HUES6 (cell line): ENCODE data around the gene KANSL1.
A peak's percentile ranks its signal among the peaks of the same experiment; 100 is the strongest.
"Not testable (repeated sequence)": the region's sequence is repeated elsewhere in the genome, so short reads cannot be mapped to it uniquely, and the experiment has no call there.

Experiments
- H3K27ac ChIP-seq: 2 replicates; pipeline ENCODE4 v1.7.0; 2013; ENCODE audit warnings: low read depth, mild to moderate bottlenecking, low read length, inconsistent platforms
- H3K27me3 ChIP-seq: 2 replicates; pipeline ENCODE4 v1.6.1; 2013; ENCODE audit warnings: low read length; ENCODE audit not compliant: control insufficient read depth, insufficient read depth
- H3K36me3 ChIP-seq: 2 replicates; pipeline ENCODE4 v1.6.1; 2013; ENCODE audit warnings: low read length; ENCODE audit not compliant: control insufficient read depth, insufficient read depth
- H3K4me1 ChIP-seq: 2 replicates; pipeline ENCODE4 v1.6.1; 2013; ENCODE audit warnings: low read length; ENCODE audit not compliant: control insufficient read depth, insufficient read depth
- H3K4me3 ChIP-seq: 2 replicates; pipeline ENCODE4 v1.5.1; 2013; ENCODE audit warnings: low read depth, low read length
- H3K9ac ChIP-seq: one replicate; pipeline ENCODE4 v1.6.1; 2013; ENCODE audit warnings: mild to moderate bottlenecking, low read length
- H3K9me3 ChIP-seq: 2 replicates; pipeline ENCODE4 v1.6.1; 2013; ENCODE audit warnings: low read depth, low read length; ENCODE audit not compliant: control insufficient read depth, insufficient read depth

Gene KANSL1, protein sequence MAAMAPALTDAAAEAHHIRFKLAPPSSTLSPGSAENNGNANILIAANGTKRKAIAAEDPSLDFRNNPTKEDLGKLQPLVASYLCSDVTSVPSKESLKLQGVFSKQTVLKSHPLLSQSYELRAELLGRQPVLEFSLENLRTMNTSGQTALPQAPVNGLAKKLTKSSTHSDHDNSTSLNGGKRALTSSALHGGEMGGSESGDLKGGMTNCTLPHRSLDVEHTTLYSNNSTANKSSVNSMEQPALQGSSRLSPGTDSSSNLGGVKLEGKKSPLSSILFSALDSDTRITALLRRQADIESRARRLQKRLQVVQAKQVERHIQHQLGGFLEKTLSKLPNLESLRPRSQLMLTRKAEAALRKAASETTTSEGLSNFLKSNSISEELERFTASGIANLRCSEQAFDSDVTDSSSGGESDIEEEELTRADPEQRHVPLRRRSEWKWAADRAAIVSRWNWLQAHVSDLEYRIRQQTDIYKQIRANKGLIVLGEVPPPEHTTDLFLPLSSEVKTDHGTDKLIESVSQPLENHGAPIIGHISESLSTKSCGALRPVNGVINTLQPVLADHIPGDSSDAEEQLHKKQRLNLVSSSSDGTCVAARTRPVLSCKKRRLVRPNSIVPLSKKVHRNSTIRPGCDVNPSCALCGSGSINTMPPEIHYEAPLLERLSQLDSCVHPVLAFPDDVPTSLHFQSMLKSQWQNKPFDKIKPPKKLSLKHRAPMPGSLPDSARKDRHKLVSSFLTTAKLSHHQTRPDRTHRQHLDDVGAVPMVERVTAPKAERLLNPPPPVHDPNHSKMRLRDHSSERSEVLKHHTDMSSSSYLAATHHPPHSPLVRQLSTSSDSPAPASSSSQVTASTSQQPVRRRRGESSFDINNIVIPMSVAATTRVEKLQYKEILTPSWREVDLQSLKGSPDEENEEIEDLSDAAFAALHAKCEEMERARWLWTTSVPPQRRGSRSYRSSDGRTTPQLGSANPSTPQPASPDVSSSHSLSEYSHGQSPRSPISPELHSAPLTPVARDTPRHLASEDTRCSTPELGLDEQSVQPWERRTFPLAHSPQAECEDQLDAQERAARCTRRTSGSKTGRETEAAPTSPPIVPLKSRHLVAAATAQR (N-terminal part only)

DNA sequence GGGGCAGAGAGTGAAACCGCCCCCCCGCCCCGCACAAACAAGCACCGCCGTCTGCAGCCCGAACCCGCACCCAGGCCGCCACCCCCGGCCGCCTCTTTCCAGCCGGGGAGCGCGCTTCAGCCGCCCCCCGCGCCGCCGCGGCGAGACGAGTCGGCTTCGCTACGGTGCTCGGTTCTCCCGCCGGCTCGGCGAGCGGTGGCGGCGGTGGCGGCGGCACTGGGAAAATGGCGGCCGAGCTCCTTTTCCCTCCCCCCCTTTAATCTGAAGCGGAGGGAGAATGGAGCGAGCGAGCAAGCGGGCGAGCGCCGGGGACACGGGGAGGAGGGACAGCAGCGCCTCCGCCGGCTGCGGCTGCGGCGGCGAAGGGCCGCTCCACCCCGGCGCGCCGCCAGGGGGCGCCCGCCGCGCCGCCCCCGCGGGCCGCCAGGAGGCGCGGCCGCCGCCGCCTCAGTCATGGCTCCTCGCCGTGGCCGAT, at the start of gene KANSL1:
KANSL1 (minus strand) TSS at position 279 of the 475 bp plus-strand sequence. CDS start 21,286 bp downstream, outside the sequence.
- H3K9ac ChIP-seq, result peak within 1 kb of the TSS; percentile 93
- H3K4me3 ChIP-seq, result peak within 1 kb of the TSS; percentile 92
- peaks cover 36% of the 10 kb centered on the region for H3K4me1 ChIP-seq
- no peaks in the 10 kb centered on the region for H3K27me3 ChIP-seq
- peak within 1 kb of the TSS; percentile 96 for H3K27ac ChIP-seq
- peaks cover 3% of the 10 kb centered on the region; the same call in 1 of the 2 replicates for H3K36me3 ChIP-seq
- H3K9me3 ChIP-seq, result peaks cover 8% of the 10 kb centered on the region

DNA sequence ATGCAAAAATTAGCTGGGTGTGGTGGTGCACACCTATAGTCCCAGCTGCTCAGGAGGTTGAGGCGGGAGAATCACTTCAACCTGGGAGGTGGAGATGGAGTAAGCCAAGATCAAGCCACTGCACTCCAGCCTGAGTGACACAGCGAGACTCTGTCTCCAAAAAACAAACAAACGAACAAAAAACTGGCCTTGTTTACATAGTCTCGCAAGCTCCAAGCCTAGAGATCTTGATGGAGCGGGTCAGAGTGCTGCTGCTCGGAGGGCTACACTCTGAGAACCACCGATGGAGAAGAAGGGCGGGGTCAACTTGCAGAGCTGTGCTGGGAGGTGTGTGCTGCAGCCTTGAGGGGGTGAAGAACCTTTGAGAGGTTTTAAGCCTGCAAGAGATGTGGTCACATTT, 38.1 kb upstream of the KANSL1 start:
- not testable (repeated sequence) for H3K27me3 ChIP-seq, H3K9ac ChIP-seq, H3K4me3 ChIP-seq, H3K27ac ChIP-seq, H3K36me3 ChIP-seq, H3K4me1 ChIP-seq, H3K9me3 ChIP-seq

DNA sequence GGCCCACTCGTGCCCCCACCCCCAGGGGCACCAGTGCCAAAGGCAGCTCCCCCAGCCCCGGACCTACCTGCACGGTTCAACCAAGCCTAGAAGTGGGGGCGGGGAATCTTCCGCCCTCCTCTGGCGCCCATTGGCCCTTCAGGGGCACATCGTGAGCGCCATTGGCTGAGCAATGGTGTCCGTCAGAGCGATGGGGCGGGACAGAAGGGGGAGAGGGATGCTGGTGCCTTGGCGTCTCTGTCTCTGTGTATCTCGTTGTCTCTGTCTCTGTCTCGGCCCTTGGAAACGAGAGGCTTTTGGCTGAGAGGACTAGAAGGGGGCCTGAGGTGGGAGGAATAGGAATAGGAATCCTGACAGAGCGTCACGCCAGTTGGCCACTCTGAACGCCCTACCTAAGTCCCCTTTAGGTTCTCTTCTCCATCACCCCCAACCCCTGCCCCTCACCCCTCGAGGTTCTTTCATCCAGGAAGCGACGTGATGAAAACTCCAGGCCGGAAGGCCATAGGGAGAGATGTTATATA, 32.1 kb upstream of the KANSL1 start:
- H3K27ac ChIP-seq, H3K4me1 ChIP-seq, H3K36me3 ChIP-seq, H3K27me3 ChIP-seq, H3K9ac ChIP-seq, H3K9me3 ChIP-seq: not testable (repeated sequence)
- peak overlapping the region; percentile 64 for H3K4me3 ChIP-seq

DNA sequence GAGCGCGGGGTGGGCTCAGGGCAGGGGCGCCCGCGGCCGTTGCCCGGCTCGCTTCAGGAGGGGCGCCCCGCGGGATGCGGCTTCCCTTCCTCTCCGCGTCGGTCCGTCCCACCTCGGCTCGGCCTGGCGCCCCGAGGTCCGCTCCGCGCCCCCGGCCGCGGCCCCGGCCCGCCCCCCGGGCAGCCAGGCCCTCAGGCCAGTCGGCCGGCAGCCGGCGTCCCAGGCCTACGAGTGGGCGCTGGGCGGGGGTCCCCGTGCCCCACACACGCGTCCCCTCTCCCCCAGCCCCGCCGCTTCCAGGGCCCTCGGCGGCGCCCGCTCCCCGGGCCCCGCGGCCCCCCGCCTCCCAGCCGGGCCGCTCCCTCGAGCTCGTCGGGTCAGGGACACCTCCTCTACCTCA, 31.6 kb upstream of the KANSL1 start:
- H3K9ac ChIP-seq, H3K36me3 ChIP-seq, H3K4me1 ChIP-seq, H3K9me3 ChIP-seq, H3K27me3 ChIP-seq, H3K27ac ChIP-seq: not testable (repeated sequence)
- peak overlapping the region; percentile 64 for H3K4me3 ChIP-seq

DNA sequence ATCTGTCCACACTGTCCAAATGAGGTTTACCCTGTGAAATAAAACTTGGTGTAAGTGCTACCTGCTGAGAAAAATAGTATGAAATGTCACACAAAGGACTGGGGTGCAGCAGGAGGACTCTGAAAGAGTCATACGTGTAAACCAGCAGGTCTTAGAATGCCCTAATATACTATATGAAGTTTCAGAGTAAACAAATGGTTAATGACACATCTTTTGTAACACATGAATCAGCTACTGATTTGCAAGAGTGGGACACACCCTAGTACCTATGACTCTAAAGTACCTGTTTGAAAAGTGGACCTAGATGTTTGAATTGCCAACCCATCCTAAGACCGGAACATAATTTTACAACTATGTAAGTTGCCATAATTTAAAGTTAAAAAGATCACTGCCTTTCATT, 29.8 kb upstream of the KANSL1 start:
- H3K4me3 ChIP-seq, H3K4me1 ChIP-seq, H3K27me3 ChIP-seq, H3K27ac ChIP-seq, H3K9me3 ChIP-seq, H3K9ac ChIP-seq: not testable (repeated sequence)
- peaks cover 15% of the 10 kb centered on the region for H3K36me3 ChIP-seq

DNA sequence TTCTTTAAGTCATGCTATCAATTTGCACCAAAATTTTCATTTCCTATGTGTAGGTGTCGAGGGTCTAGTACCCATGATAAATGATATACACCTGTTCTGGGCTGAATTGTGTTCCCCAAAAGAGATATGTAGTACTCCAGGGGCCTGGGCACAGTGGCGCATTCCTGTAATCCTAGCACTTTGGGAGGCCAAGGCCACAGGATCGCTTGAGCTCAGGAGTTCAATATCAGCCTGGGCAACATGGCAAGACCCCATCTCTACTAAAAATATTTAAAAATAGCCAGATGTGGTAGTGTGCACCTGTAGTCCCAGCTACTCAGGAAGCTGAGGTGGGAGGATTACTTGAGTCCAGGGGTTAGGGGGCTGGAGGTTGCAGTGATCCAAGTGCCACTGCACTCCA, 23.5 kb upstream of the KANSL1 start:
- H3K36me3 ChIP-seq, result peaks cover 46% of the 10 kb centered on the region

DNA sequence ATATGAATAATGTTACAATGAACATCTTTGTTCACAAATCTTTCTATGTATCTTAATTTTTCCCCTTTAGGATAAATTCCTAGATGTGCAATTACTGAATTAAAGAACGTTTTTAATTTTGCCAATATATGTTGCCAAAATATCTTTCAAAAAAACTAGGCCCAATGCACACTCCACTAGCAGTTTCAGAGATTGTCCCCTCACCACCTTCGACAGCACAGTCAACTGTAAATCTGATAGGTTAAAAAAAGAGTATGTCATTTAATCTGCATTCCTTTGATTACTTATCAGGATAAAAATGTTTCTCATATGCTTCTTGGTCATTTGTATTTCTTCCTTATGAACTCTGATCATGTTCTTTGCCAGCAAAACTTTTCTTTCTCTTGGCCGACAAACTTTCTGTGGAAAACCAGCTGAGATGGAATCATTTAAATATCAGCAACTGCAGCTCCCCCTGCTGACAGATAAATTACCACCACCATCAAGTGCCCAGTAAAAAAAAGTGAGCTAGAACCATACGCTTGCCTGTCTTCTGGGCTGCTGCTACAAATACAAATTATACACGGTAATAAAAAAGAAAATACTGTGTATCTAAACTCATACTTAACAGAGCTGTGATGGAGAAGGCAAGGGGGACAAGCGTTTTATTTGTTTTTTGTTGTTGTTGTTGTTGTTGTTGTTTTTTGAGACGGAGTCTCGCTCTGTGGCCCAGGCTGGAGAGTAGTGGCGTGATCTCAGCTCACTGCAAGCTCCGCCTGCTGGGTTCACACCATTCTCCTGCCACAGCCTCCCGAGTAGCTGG, 19.6 kb upstream of the KANSL1 start:
- peaks cover 29% of the 10 kb centered on the region for H3K36me3 ChIP-seq
- no peak overlapping the region for H3K4me3 ChIP-seq
- no peaks in the 10 kb centered on the region for H3K9me3 ChIP-seq
- H3K27me3 ChIP-seq, result no peaks in the 10 kb centered on the region
- H3K27ac ChIP-seq, result no peak overlapping the region
- H3K4me1 ChIP-seq, result 0 out of 2 replicates have a peak, but pooled peaks cover 2% of the 10 kb centered on the region
- H3K9ac ChIP-seq, result no peak overlapping the region

More for the DNA sequence above, 23.5 kb upstream of the KANSL1 start:
- no peak overlapping the region for H3K9ac ChIP-seq
- 0 out of 2 replicates have a peak, but pooled peaks cover 2% of the 10 kb centered on the region for H3K4me1 ChIP-seq
- H3K27me3 ChIP-seq, result no peaks in the 10 kb centered on the region
- no peak overlapping the region for H3K4me3 ChIP-seq
- no peaks in the 10 kb centered on the region for H3K9me3 ChIP-seq
- no peak overlapping the region for H3K27ac ChIP-seq

DNA sequence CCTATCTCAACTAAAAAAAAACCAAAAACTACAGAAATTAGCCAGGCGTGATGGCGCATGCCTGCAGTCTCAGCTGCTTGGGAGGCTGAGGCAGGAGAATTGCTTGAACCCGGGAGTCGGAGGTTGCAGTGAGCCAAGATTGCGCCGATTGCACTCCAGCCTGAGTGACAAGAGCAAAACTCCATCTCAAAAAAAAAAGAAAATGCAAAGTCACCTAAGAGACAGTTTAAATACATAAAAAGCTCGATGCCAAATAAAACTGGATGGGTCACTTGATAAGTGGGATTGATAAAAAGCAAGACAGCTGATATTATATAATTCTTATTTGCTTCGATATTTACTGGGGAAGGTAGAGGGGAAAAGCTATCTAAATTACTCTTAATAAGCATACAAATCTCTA, 15.8 kb upstream of the KANSL1 start:
- no peak overlapping the region for H3K27ac ChIP-seq
- peaks cover 2% of the 10 kb centered on the region for H3K36me3 ChIP-seq
- no peak overlapping the region for H3K4me3 ChIP-seq
- H3K4me1 ChIP-seq, result 0 out of 2 replicates have a peak, but pooled peaks cover 2% of the 10 kb centered on the region
- no peaks in the 10 kb centered on the region for H3K27me3 ChIP-seq
- H3K9me3 ChIP-seq, result no peaks in the 10 kb centered on the region
- H3K9ac ChIP-seq, result no peak overlapping the region

DNA sequence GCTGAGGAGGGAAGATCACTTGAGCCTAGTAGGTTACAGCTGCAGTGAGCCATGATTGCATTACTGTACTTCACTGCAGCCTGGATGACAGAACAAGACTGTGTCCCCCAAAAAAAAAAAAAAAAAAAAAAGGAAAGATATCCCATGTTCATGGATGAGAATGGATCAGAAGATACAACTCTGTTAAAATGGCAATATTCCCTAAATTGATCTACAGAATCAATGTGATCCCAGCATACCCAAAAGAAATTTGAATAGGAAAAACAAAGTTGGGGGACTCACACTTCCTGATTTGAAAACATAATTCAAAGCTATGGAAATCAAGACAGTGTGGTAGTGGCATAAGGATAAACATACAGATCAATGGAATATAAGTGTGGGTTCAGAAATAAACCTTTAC, 12.7 kb upstream of the KANSL1 start:
- no peak overlapping the region for H3K27ac ChIP-seq
- H3K9me3 ChIP-seq, result 0 out of 2 replicates have a peak, but pooled peaks cover 2% of the 10 kb centered on the region
- no peaks in the 10 kb centered on the region for H3K4me1 ChIP-seq
- H3K36me3 ChIP-seq, result no peaks in the 10 kb centered on the region
- no peak overlapping the region for H3K9ac ChIP-seq
- no peak overlapping the region for H3K4me3 ChIP-seq
- H3K27me3 ChIP-seq, result no peaks in the 10 kb centered on the region

DNA sequence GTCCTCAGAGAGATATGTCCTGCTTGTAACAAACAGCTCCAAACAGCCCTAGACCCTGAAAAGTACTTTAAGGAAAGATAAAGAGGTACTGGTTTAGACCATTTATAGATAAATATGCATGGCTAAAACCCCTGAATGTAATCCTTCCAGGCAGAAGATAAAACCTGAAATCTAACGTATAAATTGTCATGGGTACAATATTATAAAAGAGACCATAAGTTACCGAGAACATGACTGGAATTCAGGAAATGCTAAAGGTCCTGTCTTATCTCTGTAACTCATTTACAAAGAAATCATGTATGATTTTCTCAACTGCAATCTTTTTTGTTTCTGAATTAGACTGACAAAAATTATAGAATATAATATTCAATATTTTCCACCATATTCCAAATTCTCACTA, 9.2 kb upstream of the KANSL1 start:
- Histone ChIP-seq H3K27me3 (no peaks in the 10 kb centered on the region), H3K4me1 (no peaks in the 10 kb centered on the region), H3K36me3 (no peaks in the 10 kb centered on the region), H3K9me3 (peaks cover 16% of the 10 kb centered on the region), H3K27ac (no peak overlapping the region), H3K4me3 (no peak overlapping the region), H3K9ac (no peak overlapping the region)
